GM20000 (cell line): Measurements from ENCODE around the gene HPSE2.

ENCODE experiments used
- DNase-seq: peaks from one replicate; pipeline ENCODE4 v3.0.0; 2012; ENCODE audit warnings: low spot score
- CTCF ChIP-seq: IDR thresholded peaks from 2 replicates; pipeline ENCODE4 v1.5.1; 2012; ENCODE audit warnings: mild to moderate bottlenecking, control low read depth; ENCODE audit errors: extremely low read depth, missing control alignments

The HPSE2 gene

GRCh38 chr10:98474628-98475027, 761.0 kb downstream of the HPSE2 start:
- TF ChIP-seq CTCF, result no peak
- peak; percentile 41 for DNase-seq

- DNase-seq, result no peak
Measured at GRCh38 chr10:98472196-98472595, 763.5 kb downstream of the HPSE2 start.

GRCh38 chr10:98470850-98471249, 764.8 kb downstream of the HPSE2 start:
- no peak for TF ChIP-seq CTCF
- no peak for DNase-seq

More at GRCh38 chr10:98472196-98472595, 763.5 kb downstream of the HPSE2 start:
- TF ChIP-seq CTCF, result no peak

- no peak for DNase-seq
- no peak for TF ChIP-seq CTCF
Measured at GRCh38 chr10:98469001-98469931, 766.4 kb downstream of the HPSE2 start.

- peak; percentile 90 for DNase-seq
- TF ChIP-seq CTCF, result peak; percentile 89
Measured at GRCh38 chr10:98467506-98468318, 767.9 kb downstream of the HPSE2 start.

GRCh38 chr10:98466861-98467505, 768.7 kb downstream of the HPSE2 start:
- DNase-seq, result no peak
- no peak for TF ChIP-seq CTCF
